GM10847 (cell line): ENCODE results near the gene HTR5A.

Experiments
- POLR2A ChIP-seq: IDR thresholded peaks from 2 replicates; pipeline ENCODE4 v1.6.1; 2011; ENCODE audit not compliant: insufficient read length; ENCODE audit errors: extremely low read depth

The HTR5A gene

DNA sequence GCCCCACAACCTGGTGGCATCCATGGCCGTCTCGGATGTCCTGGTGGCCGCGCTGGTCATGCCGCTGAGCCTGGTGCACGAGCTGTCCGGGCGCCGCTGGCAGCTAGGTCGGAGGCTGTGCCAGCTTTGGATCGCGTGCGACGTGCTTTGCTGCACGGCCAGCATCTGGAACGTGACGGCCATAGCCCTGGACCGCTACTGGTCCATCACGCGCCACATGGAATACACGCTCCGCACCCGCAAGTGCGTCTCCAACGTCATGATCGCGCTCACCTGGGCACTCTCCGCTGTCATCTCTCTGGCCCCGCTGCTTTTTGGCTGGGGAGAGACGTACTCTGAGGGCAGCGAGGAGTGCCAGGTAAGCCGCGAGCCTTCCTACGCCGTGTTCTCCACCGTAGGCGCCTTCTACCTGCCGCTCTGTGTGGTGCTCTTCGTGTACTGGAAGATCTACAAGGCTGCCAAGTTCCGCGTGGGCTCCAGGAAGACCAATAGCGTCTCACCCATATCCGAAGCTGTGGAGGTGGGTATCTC lies 1.1 kb downstream of the HTR5A start:
- no peak for TF ChIP-seq POLR2A

- no peak for TF ChIP-seq POLR2A
These were observed 1.9 kb downstream of the HTR5A start for GRCh38 chr7:155071916-155072571.

DNA sequence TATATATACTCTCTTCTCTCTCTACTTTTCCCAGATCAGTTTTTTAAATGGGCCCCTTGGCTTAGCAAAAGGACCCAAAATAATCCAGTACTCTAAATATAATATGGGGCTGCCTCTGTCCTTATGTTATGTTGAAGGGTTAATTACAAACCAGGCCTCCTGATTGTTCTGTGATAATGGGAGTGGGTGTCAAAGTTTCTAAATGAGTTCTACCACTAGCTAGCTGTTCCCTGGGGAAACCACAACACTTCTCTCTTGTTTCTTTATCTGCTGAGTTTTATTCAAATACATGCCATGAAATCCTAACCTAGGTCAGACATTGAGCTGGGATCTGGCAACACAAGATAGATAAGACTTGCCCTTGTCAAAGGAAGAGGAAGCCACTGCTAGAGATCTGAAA lies 3.8 kb downstream of the HTR5A start:
- TF ChIP-seq POLR2A, result no peak

- TF ChIP-seq POLR2A, result no peak
These were observed 13.9 kb downstream of the HTR5A start for GRCh38 chr7:155084021-155084420.

DNA sequence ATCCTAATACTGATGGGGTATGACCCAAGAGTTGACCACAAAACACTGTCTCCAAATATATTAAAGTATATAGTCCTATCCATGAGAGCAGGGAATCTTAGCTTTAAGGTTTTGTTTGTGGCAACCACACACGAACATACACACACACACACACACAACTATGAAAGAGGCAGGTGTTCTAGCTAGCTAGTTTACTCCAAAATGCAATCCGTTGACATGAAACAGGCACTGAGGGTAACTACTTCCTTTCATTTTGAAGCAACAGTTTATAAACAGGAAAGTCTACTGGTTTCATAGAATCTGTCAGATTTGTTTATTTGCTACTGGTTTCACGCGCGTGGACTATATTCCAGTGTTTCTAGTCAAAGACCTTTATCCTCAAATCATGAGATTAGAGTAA lies 14.8 kb downstream of the HTR5A start:
- TF ChIP-seq POLR2A, result no peak

DNA sequence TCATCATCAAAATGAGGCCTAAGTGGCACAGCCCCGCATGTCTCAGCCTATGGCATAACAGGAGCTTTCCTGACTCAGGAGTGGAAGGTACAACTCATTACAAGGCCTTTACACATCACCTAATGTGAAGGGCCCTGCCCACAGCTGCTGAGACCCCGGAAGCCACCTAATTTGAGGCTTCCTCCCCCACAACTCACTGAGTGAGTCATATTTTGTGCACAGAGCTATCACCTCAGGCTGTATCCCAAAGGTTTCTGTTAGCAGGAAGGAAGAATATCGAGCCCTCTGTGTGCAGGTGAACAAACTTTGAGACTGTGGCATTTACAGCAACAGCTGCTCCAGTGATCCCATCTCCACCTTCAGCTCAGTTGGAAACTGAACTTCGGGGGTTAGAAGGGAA lies 20.6 kb downstream of the HTR5A start:
- no peak for TF ChIP-seq POLR2A

DNA sequence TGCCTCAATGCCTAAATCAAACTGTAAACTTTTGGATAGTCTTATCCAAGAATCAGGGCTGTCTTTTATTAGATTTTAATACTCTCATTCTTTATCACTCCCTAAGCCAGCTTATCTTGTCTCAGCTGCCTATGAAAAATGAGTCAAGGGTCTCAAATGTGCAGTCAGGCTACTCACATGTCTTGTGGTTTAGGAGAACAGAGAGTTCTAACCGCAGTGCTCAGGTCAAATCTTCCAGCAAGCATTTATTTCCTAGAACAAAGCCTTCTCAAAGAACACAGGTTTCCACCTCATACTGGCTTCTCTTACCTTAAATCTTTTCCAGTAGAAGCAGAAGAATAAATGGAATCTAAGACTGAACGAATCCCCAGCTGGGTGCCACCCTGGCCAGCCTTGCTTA lies 23.5 kb downstream of the HTR5A start:
- TF ChIP-seq POLR2A, result no peak

GRCh38 chr7:155094636-155095135 lies 24.6 kb downstream of the HTR5A start:
- no peak for TF ChIP-seq POLR2A

DNA sequence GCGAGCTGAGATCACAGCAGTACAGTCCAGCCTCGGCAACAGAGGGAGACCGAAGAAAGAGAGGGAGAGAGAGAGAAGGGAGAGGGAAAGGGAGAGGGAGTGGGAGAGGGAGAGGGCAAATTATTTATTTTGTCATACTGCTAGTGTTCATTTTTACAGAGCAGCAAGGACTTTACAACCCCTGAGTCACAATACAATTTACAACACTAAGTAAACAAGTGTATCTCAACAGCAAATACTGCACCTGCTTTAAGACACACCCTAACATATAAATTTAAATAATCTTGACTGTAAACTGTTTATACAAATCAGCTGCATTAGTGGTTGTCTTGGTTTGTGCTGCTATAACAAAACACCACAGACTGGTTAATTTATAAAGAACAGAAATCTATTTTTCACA lies 27.2 kb downstream of the HTR5A start:
- no peak for TF ChIP-seq POLR2A

GRCh38 chr7:155103839-155104238 lies 33.7 kb downstream of the HTR5A start:
- no peak for TF ChIP-seq POLR2A

- TF ChIP-seq POLR2A, result no peak
These were observed 34.8 kb downstream of the HTR5A start for GRCh38 chr7:155104913-155105312.

DNA sequence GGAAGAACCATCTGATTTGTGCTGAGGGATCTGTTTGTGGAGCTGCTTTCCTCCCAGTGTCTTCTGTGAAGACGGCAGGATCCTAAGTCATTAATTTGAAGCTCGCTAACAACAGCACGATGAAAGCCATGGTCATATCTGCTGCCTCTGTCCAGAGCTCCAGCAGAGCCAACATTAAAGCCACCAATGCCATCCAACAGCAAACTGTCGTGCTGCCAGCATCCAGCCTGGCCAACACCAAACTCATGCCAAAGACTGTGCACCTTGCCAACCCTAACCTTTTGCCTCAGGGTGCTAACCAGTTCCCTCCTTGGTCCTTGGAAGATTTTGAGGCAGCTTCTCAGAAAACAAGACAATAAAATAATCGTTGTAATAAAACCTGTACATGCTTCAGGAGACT lies 36.2 kb downstream of the HTR5A start:
- TF ChIP-seq POLR2A, result no peak

DNA sequence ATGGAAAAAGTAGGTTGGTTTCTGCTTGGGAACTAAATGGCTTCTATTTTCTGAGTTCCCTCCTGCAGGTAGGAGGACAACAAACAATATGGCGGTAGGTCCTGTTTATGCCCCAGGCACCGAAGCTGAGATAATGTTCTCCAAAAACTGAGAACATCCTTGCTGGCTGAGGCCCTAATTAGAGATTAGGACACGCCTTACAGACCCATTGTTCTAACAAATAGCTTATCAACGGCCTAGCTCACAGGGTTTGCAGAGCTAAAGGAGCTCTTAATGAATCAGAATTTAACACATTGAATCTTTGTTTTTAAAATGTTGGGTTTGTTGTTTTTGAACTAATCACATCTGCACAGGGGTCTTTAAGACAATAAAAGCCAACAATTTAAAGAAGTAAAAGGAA lies 37.0 kb downstream of the HTR5A start:
- no peak for TF ChIP-seq POLR2A

DNA sequence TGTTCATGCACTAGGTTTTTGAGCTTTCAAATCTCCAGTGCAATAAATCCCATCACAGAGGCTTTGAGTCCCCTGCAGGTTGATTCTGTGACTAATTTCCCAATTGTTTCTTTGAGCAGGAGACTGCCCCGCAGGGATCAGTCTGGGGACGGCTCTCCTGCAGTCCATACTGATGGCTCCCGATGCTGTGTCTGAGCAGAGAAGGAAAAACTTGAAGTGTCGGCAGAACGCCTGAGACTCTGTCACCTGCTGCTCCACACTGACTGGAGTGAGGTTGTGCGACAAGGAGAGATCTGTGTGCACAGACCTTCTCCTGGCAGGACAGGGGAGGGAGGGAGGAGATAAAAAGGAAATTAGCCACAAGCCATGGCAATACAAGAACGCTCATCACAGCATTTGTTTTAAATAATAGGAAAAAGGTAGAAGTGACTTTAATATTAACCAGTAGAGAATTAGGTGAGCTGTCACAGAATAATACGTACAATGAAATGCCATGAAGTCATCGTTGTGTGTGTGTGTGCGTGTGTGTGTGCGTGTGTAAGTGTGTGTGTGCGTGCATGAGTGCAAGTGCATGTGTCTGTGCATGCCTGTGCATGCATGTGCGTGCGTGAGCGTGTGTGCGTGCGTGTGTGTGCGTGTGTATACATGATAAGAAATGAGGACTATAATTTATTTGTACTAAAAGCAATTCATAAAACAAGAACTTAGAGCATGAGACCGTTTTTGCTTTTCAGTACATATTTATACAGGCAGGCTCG lies 38.2 kb downstream of the HTR5A start:
- no peak for TF ChIP-seq POLR2A

DNA sequence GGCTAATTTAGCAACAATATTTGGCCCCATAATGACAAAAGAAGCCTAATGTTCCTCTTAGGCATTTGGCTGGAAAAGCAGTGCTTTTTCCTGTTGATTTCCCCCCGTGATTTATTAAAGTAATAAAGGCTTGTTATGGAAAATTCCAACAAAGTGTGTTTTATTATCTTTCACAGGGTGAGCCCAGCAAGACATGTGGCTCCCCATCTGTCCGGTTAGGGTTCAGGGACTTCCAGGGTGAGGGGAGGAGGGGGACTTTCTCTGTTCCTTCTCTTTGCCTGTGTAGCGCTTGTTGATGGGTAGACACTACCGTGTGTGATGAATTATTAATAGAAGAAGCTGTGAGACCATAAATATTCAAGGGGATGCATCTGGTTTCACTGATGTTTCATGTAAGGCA lies 39.0 kb downstream of the HTR5A start:
- TF ChIP-seq POLR2A, result no peak

GRCh38 chr7:155115288-155115687 lies 45.2 kb downstream of the HTR5A start:
- no peak for TF ChIP-seq POLR2A
